SJCRH30 (cell line): ENCODE data around the gene HYDIN. TPM values are rescaled to one million over a fixed set of nuclear protein-coding genes. Genes with fewer than 3 reads are reported as not detected.
"Not testable (repeated sequence)": the region's sequence is repeated elsewhere in the genome, so short reads cannot be mapped to it uniquely, and the experiment has no call there.

Experiments
- DNase-seq, 2 experiments: peaks; one replicate each; pipeline ENCODE4 v3.0.0-alpha.2; 2015 to 2020
- H3K27ac ChIP-seq: fragments of 250-450 bp; sonication (Bioruptor Pico); 2 replicates; pipeline ENCODE4 v1.5.1; 2020; ENCODE audit warnings: mild to moderate bottlenecking, moderate library complexity
- H3K27me3 ChIP-seq: fragments of 250-450 bp; sonication (Bioruptor Pico); 2 replicates; pipeline ENCODE4 v1.5.1; 2020; ENCODE audit warnings: mild to moderate bottlenecking, moderate library complexity
- H3K36me3 ChIP-seq: fragments of 250-450 bp; sonication (Bioruptor Pico); 2 replicates; pipeline ENCODE4 v1.5.1; 2020; ENCODE audit warnings: mild to moderate bottlenecking, moderate library complexity
- H3K4me1 ChIP-seq: fragments of 250-450 bp; sonication (Bioruptor Pico); 2 replicates; pipeline ENCODE4 v1.5.1; 2020; ENCODE audit warnings: mild to moderate bottlenecking, moderate library complexity
- H3K4me3 ChIP-seq: fragments of 250-450 bp; sonication (Bioruptor Pico); 2 replicates; pipeline ENCODE4 v1.5.1; 2020; ENCODE audit warnings: mild to moderate bottlenecking, moderate library complexity
- H3K9me3 ChIP-seq: fragments of 250-450 bp; sonication (Bioruptor Pico); replicated peaks from 2 replicates; pipeline ENCODE4 v1.5.1; 2020; ENCODE audit warnings: mild to moderate bottlenecking, moderate library complexity
- total RNA-seq: library from RNA; depleted of rRNA; stranded (reverse); fragments of >200 nt; shearing (Covaris generic); gene quantifications from 2 replicates; pipeline ENCODE4 v1.2.3, GENCODE V29; 2014

The HYDIN gene
- total RNA-seq, 1 experiment from 2014 or later: 0.04 TPM

DNA sequence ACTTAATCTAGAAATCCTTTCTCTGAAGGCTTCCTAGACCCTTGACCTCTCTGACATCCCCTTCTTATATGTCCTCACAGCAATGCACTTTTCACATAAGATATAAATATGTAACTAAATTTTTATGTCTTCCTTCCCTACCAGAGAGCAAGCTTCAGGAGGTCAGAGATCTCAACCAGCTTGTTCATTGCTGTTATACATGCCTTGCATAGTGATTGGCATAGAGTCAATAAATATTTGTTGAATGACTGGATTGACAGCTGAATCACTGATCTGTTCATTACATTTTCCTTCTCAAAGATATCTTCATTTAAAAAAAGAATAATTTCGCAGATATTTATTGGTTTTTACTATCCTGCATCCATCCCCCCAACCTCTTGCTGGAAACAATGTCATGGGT is 29.5 kb downstream of the HYDIN start:
- no peak overlapping the region for H3K27ac ChIP-seq
- no peak overlapping the region for H3K4me3 ChIP-seq
- H3K27me3 ChIP-seq: no peaks in the 10 kb centered on the region
- no peak for DNase-seq
- no peaks in the 10 kb centered on the region for H3K36me3 ChIP-seq
- H3K9me3 ChIP-seq: no peaks in the 10 kb centered on the region
- no peaks in the 10 kb centered on the region for H3K4me1 ChIP-seq

DNA sequence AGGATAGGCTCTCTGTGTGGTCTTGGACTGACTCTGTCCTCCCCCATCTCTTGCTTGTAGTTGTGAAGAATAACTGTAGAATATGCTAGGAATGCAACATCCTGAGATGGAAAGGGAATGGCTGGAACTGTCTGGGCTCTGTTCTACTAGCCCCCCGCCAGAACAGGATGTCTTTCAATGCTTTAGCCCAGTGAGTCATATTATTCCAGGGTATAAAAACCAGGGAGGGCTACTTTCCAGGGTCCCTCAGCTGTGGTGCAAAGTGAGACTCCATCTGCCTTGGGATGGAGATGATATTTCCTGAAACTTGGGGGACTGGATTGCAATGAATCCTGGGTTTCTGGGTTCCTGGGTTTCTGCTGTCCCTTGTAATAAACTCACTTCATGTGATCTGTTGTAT is 32.1 kb downstream of the HYDIN start:
- Histone ChIP-seq H3K4me1 (no peaks in the 10 kb centered on the region), H3K9me3 (no peaks in the 10 kb centered on the region), H3K27me3 (no peaks in the 10 kb centered on the region), H3K4me3 (no peak overlapping the region), H3K27ac (no peak overlapping the region), H3K36me3 (no peaks in the 10 kb centered on the region)
- DNase-seq: no peak

DNA sequence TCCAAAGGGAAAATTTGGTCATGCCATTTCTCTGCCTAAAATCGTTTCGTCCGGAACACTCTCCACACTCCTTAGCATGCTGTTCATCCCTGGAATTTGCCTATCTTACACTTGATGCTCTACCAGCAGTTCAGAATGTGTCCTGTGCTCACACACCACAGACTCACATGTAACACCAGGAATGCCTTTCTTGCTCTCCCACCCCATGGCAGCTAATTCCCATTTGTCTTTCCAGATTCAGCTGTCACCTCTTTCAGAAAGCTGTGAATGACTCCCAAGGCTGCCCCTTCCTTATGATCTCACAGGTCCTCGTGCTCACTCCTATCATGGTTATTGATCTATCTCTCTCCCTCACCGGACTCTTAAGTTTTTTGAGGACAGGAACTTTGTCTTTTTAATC is 38.1 kb downstream of the HYDIN start:
- Histone ChIP-seq H3K36me3 (no peaks in the 10 kb centered on the region), H3K9me3 (no peaks in the 10 kb centered on the region), H3K4me3 (no peak overlapping the region), H3K27ac (no peak overlapping the region), H3K27me3 (no peaks in the 10 kb centered on the region), H3K4me1 (no peaks in the 10 kb centered on the region)
- DNase-seq: no peak

DNA sequence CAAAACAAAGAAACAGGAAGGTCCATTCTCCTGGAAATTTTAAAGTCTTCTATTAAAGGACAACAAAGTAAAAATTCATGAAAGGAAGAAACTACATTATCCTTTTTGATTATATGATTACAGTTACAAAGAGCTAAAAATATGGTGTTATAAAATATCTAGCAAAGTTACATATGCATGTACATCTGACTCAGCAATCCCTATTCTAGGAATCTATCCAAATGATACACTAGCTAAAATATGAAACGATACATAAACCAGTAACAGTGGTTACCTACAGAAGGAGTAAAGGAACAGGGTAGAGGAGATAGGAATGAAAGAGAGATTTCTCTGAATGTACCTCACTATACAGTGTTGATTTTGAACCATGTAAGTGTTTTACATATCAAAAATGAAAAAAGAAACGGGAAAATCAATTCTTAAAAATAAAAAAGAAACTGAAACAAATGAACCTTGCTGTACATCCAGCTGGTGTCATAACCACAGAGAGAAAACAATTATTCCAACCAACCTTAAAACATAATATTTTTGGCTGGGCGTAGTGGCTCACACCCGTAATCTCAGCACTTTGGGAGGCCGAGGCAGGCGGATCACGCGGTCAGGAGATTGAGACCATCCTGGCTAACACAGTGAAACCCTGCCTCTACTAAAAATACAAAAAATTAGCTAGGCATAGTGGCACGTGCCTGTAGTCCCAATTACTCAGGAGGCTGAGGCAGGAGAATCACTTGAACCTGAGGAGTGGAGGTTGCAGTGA is 41.4 kb downstream of the HYDIN start:
- Histone ChIP-seq H3K27me3 (no peaks in the 10 kb centered on the region), H3K27ac (no peak overlapping the region)

DNA sequence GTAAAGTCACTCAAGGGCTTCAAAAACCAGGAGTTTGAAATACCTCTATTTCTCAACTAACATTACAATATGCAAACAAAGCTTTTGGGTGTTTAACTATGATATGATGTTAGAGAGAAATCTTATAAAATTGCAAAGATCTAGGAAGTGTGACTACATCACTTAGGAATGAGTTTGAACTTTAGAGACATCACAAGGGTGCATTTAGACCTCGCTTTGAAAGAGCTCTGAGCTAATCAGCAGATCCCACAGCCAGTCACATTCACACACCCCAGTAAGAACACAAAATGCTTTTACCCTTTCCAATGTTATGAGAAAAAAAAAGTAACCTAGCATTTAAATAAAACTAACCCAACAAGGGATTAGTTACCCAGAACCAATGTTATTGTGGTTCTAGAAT is 45.2 kb downstream of the HYDIN start:
- Histone ChIP-seq H3K4me3 (no peak overlapping the region), H3K36me3 (no peaks in the 10 kb centered on the region), H3K27ac (no peak overlapping the region), H3K27me3 (no peaks in the 10 kb centered on the region), H3K4me1 (no peaks in the 10 kb centered on the region), H3K9me3 (no peaks in the 10 kb centered on the region)
- no peak for DNase-seq

More for the DNA sequence above, 41.4 kb downstream of the HYDIN start:
- DNase-seq: no peak
- Histone ChIP-seq H3K36me3 (no peaks in the 10 kb centered on the region), H3K4me1 (no peaks in the 10 kb centered on the region), H3K9me3 (no peaks in the 10 kb centered on the region), H3K4me3 (no peak overlapping the region)

DNA sequence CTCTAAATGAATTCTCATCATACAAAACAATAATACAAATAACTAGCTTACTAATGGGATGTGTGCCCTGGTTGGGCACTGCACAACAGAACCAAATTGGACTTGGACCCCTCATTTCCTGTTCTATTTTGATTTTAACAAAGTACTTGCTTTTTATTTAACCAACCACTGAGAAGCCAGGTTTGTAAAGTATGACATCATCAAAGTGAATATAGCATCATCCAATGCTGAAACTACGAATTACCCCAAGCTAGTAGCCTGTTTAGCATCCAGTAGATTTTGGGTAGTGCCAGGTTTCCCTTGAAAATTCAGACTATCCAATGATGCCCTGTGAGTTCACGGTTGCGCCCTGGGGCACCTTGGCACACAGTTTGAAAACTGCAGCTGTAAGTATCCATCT is 51.0 kb downstream of the HYDIN start:
- no peak overlapping the region for H3K27ac ChIP-seq
- H3K9me3 ChIP-seq: no peaks in the 10 kb centered on the region
- no peak for DNase-seq
- H3K27me3 ChIP-seq: no peaks in the 10 kb centered on the region
- no peak overlapping the region for H3K4me3 ChIP-seq
- no peaks in the 10 kb centered on the region for H3K4me1 ChIP-seq
- no peaks in the 10 kb centered on the region for H3K36me3 ChIP-seq

DNA sequence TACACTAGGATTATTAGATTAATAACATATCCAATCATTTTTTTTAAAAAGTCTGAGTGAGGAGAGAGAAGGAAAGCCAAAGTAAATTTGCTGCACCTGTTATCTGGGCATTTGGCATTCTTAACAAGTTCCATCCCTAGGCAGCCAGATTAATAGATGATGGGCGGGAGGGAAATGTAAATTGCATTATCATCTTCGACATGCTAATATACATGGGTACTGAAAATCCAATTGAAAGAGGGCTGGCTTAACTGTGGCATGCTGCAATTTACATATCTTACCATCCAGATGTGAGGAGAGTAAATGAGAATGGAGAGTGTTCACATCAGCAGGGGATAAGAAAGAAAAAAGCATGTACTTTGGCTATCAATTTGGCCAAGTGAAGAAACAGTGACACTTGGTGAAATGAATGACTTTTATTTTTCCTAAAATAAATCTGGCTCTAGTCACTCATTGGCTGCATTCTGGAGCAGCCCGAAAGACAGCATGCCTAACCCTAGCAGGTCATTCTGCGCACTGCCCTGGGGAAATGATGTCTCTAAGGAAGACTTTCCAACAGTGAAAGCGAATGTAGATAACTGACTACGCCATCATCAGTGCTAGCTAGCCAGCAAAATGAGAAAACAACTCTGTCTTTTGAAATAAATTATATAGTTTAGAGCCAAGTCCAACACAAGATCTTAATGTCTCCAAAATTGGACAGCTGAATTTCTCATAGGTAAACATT is 57.9 kb downstream of the HYDIN start:
- Histone ChIP-seq H3K27ac (no peak overlapping the region), H3K9me3 (no peaks in the 10 kb centered on the region), H3K4me1 (no peaks in the 10 kb centered on the region), H3K4me3 (no peak overlapping the region), H3K36me3 (no peaks in the 10 kb centered on the region), H3K27me3 (no peaks in the 10 kb centered on the region)
- no peak for DNase-seq

DNA sequence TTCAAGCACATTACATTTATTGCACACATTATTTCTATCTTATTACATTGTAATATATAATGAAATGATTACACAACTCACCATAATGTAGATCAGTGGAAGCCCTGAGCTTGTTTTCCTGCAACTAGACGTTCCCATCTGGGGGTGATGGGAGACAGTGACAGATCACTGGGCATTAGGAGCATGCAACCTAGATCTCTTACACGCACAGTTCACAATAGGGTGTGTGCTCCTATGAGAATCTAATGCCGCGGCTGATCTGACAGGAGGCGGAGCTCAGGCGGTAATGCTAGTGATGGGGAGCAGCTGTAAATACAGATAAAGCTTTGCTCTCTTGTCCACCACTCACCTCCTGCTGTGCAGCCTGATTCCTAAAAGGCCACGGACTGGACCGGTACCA is 69.5 kb downstream of the HYDIN start:
- DNase-seq, H3K36me3 ChIP-seq, H3K27ac ChIP-seq, H3K4me1 ChIP-seq, H3K4me3 ChIP-seq, H3K27me3 ChIP-seq, H3K9me3 ChIP-seq: not testable (repeated sequence)

DNA sequence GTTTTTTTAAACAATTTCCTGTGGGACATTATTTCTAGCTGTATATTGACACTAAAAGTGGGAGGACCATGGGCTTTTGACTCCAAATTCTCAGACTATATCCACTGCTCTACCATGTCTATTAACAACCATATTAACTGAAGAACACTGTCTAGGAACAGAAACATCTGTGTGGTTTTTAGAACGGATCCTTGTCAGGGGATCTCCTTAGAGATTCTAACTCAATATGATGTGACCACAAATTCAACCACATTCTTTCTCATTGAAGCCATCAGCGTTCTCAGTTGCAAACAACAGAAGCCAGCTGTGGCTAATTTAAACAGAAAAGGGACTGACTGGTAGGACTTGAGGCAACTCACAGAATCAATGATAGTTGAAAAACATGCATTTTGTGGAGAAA is 73.2 kb downstream of the HYDIN start:
- H3K4me1 ChIP-seq, H3K27me3 ChIP-seq, H3K4me3 ChIP-seq, DNase-seq, H3K27ac ChIP-seq, H3K36me3 ChIP-seq, H3K9me3 ChIP-seq: not testable (repeated sequence)

DNA sequence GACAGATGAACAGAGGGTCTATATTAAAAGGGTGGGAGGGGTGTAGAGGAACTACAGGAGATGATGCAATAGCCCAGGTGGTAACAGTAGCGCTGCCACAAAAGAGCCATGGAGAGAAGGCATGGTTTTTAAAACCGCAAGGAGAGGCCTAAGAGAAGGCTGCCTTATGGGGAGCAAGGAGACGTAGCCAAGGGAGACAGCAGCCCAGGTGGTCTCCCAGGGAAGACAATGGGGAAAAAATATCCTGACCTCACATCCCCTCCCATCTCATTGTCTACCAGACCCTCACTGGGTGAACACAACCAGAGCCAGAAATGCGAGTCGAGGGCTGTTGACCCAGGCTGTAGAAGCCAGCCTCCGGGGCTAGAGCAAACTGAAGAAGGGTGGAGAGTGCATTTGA is 77.2 kb downstream of the HYDIN start:
- H3K27ac ChIP-seq, H3K4me3 ChIP-seq, H3K4me1 ChIP-seq, DNase-seq, H3K9me3 ChIP-seq, H3K27me3 ChIP-seq, H3K36me3 ChIP-seq: not testable (repeated sequence)

DNA sequence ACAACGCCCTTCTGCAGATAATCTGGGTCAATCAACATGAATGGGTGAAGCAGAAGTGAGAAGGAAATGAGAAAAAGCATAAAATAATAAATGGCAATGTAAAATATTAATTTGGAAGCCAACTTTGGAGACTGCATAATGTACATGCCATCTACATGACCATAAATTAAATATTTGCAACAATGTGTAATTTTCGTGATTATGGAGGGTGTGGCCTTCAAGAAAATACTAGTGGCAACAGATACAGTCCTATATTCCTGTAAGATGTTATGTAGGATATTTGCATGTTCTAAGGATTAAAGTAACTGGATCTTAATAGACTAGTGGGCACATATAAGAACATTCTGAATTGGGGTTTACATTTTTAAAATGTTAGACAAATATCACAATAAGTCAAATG is 78.9 kb downstream of the HYDIN start:
- not testable (repeated sequence) for H3K27ac ChIP-seq, H3K36me3 ChIP-seq, H3K9me3 ChIP-seq, H3K4me3 ChIP-seq, H3K27me3 ChIP-seq, DNase-seq, H3K4me1 ChIP-seq

DNA sequence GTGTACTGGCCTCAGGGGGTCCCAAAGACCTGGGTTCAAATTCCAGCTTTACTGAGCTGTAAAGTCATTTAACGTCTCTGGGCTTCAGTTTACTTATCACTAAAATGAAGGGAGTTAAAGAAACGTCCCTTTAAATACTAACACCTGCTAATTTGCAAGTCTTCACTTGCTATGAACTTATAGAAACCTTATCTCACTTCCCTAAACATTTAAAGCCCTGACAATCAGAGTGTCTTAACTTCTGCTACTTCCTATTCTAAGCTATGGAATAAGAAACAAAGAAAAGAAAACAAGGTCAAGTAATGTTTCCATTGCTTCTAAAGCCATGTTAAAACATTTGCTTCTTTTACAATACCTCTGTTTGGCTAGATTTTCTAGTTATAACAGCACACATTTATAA is 87.3 kb downstream of the HYDIN start:
- not testable (repeated sequence) for H3K4me1 ChIP-seq, H3K27ac ChIP-seq, H3K27me3 ChIP-seq, H3K4me3 ChIP-seq, DNase-seq, H3K36me3 ChIP-seq, H3K9me3 ChIP-seq

DNA sequence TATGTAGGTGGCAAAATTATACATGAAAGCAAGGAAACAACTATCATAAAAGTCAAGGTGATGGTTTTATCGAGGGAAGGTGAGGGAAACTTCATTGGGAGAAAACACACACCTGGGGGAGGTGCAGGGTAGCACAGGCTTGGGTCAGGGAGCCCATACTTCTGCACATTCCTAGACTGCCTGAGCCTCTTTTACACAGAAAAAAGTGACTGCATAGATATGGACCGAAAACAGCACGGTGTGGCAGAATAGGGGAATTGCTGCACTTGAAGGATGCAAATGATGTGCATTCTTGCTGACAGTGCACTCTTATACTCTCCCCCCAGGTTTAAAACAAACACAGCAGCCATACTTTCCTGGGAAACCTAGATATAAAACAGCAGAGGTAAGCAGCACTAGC is 120.0 kb downstream of the HYDIN start:
- not testable (repeated sequence) for H3K4me1 ChIP-seq, H3K4me3 ChIP-seq, DNase-seq, H3K36me3 ChIP-seq, H3K9me3 ChIP-seq, H3K27me3 ChIP-seq, H3K27ac ChIP-seq

DNA sequence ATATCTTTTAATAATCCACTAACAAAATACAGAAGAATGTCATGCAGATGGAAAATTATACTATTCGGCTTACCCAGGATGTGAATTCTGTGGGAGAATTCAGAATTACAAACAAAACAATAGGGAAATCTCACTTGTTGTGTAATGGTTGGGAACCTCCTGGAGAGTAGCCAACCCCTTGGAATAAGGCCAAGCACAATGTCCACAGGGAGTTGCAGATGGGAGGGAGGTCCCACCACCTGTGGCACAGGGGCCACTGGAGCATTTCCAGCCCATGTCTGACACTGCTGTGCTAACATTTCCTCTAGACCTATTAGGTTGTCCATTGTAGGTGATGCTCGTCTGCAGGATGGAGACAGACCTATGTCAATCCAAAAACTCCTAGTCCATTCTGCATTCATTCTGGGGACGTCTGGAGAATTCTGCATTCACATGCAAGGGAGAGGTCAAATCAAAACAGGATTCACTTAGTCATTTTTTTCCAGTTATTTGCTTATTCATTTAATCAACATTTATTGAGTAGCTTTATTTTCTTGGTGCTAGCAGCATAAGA is 120.8 kb downstream of the HYDIN start:
- H3K4me1 ChIP-seq, H3K4me3 ChIP-seq, H3K27me3 ChIP-seq, H3K27ac ChIP-seq, DNase-seq, H3K36me3 ChIP-seq, H3K9me3 ChIP-seq: not testable (repeated sequence)

DNA sequence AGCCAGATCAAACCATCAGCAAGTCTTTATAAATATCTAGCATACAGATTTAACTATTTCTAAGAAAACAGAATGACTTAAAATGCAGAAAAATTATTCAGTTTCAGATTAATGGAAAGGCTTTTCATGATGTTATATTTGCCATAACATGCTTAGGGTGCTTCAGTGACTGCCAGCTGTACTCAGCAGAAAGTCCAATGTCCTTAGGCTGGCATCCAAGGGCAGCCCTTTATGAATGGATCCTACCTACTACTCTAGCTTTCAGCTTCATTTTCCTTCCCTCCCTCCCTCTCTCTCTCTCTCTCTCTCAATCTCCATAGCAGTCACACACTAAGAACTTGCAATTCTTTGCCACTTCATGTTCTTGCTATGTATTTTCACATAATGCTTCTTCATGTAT is 124.6 kb downstream of the HYDIN start:
- H3K36me3 ChIP-seq, H3K27me3 ChIP-seq, H3K4me3 ChIP-seq, H3K9me3 ChIP-seq, H3K4me1 ChIP-seq, DNase-seq, H3K27ac ChIP-seq: not testable (repeated sequence)

DNA sequence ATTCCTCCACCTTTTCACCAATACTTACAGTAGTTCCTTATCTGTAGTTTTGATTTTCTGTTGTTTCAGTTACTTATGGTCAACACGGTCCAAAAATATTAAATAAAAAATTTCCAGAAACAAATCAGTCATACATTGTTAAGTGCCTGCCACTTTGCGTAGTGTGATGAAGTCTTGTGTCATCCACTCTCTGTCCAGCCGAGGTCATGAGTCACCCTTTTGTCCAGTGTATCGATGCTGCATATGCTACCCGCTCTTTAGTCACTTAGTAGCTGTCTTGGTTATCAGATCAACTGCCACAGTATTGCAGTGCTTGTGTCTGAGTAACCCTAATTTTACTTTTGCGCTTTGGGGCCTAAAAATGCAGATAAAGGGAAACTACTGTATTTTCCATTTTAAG is 146.9 kb downstream of the HYDIN start:
- not testable (repeated sequence) for H3K36me3 ChIP-seq, H3K9me3 ChIP-seq, DNase-seq, H3K4me3 ChIP-seq, H3K27ac ChIP-seq, H3K4me1 ChIP-seq, H3K27me3 ChIP-seq
